Thymus (tissue), 11 donors: ENCODE measurements around the gene PCDHA10. TPM values are rescaled to one million over a fixed set of nuclear protein-coding genes. Genes with fewer than 3 reads are reported as not detected.
"Not testable (repeated sequence)": the region's sequence is repeated elsewhere in the genome, so short reads cannot be mapped to it uniquely, and the experiment has no call there.

Experiments
- DNase-seq, 9 donors: peaks; one replicate each; pipeline ENCODE4 v3.0.0-alpha.2; 2013; ENCODE audit warnings: low spot score in 9 of 9, low read depth in 6 of 9, missing footprints in 1 of 9
- H3K27ac ChIP-seq, 2 donors: one replicate each; pipeline ENCODE4 v1.5.1; 2013; ENCODE audit warnings: control low read depth in 1 of 2, low read depth in 1 of 2, low read length in 1 of 2, mild to moderate bottlenecking in 1 of 2, moderate library complexity in 1 of 2
- H3K27me3 ChIP-seq, 2 donors: one replicate each; pipeline ENCODE4 v1.5.1; 2013; ENCODE audit warnings: low read length in 1 of 2; ENCODE audit not compliant: control insufficient read depth in 2 of 2, insufficient read depth in 1 of 2
- H3K36me3 ChIP-seq, 2 donors: one replicate each; pipeline ENCODE4 v1.5.1; 2013; ENCODE audit warnings: low read length in 1 of 2, mild to moderate bottlenecking in 1 of 2, moderate library complexity in 1 of 2; ENCODE audit not compliant: control insufficient read depth in 2 of 2, insufficient read depth in 2 of 2
- H3K4me1 ChIP-seq, 2 donors: one replicate each; pipeline ENCODE4 v1.5.1; 2013; ENCODE audit warnings: low read length in 2 of 2; ENCODE audit not compliant: control insufficient read depth in 2 of 2, insufficient read depth in 2 of 2
- H3K4me3 ChIP-seq, 2 donors: one replicate each; pipeline ENCODE4 v1.5.1; 2013; ENCODE audit warnings: low read length in 2 of 2, control low read depth in 1 of 2, mild to moderate bottlenecking in 1 of 2
- H3K9me3 ChIP-seq, 2 donors: one replicate each; pipeline ENCODE4 v1.5.1; 2013; ENCODE audit warnings: low read length in 1 of 2, mild to moderate bottlenecking in 1 of 2; ENCODE audit not compliant: control insufficient read depth in 2 of 2, insufficient read depth in 1 of 2
- WGBS: extraction: QIAGEN DNeasy Blood & Tissue Kit; methylation state at CpG from one replicate; pipeline ENCODE4 v1.1.7; 2013; 5-methylcytosine and 5-hydroxymethylcytosine counted together
- polyA plus RNA-seq: library from polyadenylated mRNA; stranded (reverse); fragments of 200-250 nt; gene quantifications from one replicate; pipeline ENCODE4 v1.2.3, GENCODE V29; 2013
- total RNA-seq: library from RNA; stranded (reverse); fragments of 120-200 nt; gene quantifications from one replicate; pipeline ENCODE4 v1.2.4, GENCODE V29; 2013
- donor health status: healthy.

The PCDHA10 gene
- total and polyA plus RNA-seq, 2 donors = under 0.01 to 0.02 TPM

DNA sequence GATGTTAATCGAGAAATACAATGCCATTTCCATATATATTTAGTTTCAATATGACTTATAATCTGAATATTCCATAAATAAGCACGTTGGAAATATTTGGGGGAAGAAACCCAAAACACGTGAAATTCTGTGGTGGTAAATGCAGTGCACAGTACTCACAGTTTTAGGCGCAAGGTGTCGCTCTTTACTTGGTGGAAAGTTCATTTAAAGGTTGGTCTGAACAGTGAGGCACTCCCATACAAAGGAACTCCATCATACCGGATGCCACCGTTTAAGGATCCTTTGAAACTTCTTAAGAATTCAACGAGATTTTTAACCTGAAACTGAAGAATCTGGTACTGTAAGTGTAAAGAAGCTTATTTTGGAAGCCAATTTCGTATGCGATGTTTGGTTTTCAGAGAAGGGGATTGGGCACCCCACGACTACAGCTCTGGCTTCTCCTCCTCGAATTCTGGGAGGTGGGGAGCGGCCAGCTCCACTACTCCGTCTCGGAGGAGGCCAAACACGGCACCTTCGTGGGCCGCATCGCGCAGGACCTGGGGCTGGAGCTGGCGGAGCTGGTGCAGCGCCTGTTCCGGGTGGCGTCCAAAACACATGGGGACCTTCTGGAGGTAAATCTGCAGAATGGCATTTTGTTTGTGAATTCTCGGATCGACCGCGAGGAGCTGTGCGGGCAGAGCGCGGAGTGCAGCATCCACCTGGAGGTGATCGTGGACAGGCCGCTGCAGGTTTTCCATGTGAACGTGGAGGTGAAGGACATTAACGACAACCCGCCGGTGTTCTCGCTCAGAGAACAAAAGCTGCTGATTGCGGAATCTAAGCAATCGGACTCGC is 13.2 kb downstream of the PCDHA10 start, which contains the start of gene PCDHA11:
Gene PCDHA11, plus strand, starts transcription at position 237 of the 834 bp plus-strand sequence. Its CDS starts 147 bp downstream, at position 384.
- H3K9me3 ChIP-seq = peaks cover 7 to 23% of the 10 kb centered on the region in 2 donors
- no peak within 1 kb of the TSS for H3K4me3 ChIP-seq
- no peaks in the 10 kb centered on the region for H3K36me3 ChIP-seq
- WGBS = 21% methylated on average over 41 of the region's 41 CpGs
- no peak within 1 kb of the TSS for H3K27ac ChIP-seq
- DNase-seq = no peak
- H3K27me3 ChIP-seq = peaks cover 0 to 7% of the 10 kb centered on the region in 2 donors
- H3K4me1 ChIP-seq = no peaks in the 10 kb centered on the region

DNA sequence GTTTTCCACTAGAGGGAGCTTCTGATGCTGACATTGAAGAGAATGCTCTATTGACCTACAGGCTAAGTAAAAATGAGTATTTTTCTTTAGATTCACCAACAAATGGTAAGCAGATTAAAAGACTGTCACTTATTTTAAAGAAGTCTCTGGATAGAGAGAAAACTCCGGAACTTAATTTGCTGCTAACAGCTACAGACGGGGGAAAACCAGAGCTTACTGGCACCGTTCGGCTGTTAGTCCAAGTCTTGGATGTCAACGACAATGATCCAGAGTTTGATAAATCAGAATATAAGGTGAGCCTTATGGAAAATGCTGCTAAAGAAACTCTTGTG is 13.8 kb downstream of the PCDHA10 start:
- Histone ChIP-seq H3K4me3 (no peak overlapping the region), H3K4me1 (no peaks in the 10 kb centered on the region), H3K27me3 (peaks cover 0 to 7% of the 10 kb centered on the region in 2 donors), H3K27ac (no peak overlapping the region), H3K36me3 (no peaks in the 10 kb centered on the region), H3K9me3 (peaks cover 7 to 23% of the 10 kb centered on the region in 2 donors)
- no peak for DNase-seq
- 54% methylated on average over 5 of the region's 5 CpGs for WGBS

DNA sequence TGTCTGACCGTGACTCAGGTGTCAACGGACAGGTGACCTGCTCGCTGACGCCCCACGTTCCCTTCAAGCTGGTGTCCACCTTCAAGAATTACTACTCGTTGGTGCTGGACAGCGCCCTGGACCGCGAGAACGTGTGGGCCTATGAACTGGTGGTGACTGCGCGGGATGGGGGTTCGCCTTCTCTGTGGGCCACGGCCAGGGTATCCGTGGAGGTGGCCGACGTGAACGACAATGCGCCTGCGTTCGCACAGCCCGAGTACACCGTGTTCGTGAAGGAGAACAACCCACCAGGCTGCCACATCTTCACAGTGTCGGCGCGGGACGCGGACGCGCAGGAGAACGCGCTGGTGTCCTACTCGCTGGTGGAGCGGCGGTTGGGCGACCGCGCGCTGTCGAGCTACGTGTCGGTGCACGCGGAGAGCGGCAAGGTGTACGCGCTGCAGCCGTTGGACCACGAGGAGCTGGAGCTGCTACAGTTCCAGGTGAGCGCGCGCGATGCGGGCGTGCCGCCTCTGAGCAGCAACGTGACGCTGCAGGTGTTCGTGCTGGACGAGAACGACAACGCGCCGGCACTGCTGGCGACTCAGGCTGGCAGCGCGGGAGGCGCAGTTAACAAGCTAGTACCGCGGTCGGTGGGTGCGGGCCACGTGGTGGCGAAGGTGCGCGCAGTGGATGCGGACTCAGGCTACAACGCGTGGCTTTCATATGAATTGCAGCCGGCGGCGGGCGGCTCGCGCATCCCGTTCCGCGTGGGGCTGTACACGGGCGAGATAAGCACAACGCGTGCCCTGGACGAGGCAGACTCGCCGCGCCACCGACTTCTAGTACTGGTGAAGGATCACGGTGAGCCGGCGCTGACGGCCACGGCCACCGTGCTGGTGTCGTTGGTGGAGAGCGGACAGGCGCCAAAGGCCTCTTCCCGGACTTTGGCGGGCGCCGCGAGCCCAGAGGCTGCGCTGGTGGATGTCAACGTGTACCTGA is 14.8 kb downstream of the PCDHA10 start:
- Histone ChIP-seq H3K36me3 (no peaks in the 10 kb centered on the region), H3K4me3 (no peak overlapping the region), H3K9me3 (peaks cover 7 to 27% of the 10 kb centered on the region in 2 donors), H3K4me1 (no peaks in the 10 kb centered on the region), H3K27me3 (peaks cover 0 to 11% of the 10 kb centered on the region in 2 donors), H3K27ac (no peak overlapping the region)
- 60% methylated on average over 114 of the region's 114 CpGs for WGBS
- DNase-seq = no peak

DNA sequence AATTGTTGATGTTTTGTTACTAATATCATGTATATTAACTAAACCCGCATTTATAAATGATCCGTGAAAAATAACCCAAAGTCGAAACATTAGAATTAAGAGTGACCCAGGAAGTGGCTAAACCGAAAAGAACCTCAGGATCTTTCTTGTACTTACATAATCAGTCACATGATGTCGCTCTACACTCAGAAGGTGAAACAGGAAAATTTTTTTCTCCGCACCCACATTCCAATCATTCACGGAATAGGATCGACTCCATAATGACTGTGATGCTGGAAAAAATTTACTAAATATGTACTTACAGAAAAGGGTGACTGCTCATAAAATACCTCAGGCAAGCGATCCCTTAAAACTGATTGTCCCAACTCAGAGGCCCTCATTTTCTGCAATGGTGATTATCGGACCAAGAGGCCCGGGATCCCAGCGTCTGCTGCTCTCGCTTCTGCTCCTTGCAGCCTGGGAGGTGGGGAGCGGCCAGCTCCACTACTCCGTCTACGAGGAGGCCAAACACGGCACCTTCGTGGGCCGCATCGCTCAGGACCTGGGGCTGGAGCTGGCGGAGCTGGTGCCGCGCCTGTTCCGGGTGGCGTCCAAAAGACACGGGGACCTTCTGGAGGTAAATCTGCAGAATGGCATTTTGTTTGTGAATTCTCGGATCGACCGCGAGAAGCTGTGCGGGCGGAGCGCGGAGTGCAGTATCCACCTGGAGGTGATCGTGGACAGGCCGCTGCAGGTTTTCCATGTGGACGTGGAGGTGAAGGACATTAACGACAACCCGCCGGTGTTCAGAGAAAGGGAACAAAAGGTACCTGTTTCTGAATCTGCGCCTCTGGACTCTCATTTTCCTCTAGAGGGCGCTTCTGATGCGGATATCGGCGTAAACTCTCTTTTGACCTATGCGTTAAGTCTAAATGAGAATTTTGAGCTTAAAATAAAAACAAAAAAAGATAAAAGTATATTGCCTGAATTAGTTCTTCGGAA is 19.7 kb downstream of the PCDHA10 start, which contains the start of gene PCDHA12:
Gene PCDHA12, plus strand, starts transcription at position 224 of the 981 bp plus-strand sequence. Its CDS starts 165 bp downstream, at position 389.
- no peak for DNase-seq
- 25% methylated on average over 47 of the region's 47 CpGs for WGBS
- Histone ChIP-seq H3K4me3 (no peak within 1 kb of the TSS), H3K27me3 (peaks cover 0 to 14% of the 10 kb centered on the region in 2 donors), H3K27ac (no peak within 1 kb of the TSS), H3K36me3 (no peaks in the 10 kb centered on the region), H3K4me1 (no peaks in the 10 kb centered on the region), H3K9me3 (peaks cover 12 to 28% of the 10 kb centered on the region in 2 donors)

DNA sequence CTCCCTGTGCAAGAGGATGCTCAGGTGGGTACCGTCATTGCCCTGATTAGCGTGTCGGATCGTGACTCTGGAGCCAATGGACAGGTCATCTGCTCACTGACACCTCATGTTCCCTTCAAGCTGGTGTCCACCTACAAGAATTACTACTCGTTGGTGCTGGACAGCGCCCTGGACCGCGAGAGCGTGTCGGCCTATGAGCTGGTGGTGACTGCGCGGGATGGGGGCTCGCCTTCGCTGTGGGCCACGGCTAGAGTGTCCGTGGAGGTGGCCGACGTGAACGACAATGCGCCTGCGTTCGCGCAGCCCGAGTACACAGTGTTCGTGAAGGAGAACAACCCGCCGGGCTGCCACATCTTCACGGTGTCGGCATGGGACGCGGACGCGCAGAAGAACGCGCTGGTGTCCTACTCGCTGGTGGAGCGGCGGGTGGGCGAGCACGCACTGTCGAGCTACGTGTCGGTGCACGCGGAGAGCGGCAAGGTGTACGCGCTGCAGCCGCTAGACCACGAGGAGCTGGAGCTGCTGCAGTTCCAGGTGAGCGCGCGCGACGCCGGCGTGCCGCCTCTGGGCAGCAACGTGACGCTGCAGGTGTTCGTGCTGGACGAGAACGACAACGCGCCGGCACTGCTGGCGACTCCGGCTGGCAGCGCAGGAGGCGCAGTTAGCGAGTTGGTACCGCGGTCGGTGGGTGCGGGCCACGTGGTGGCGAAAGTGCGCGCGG is 21.0 kb downstream of the PCDHA10 start:
- not testable (repeated sequence) for H3K36me3 ChIP-seq, DNase-seq, H3K4me1 ChIP-seq, H3K27ac ChIP-seq, H3K4me3 ChIP-seq
- peaks cover 5 to 18% of the 10 kb centered on the region in 2 donors for H3K9me3 ChIP-seq
- peaks cover 0 to 11% of the 10 kb centered on the region in 2 donors for H3K27me3 ChIP-seq
- WGBS = 58% methylated on average over 80 of the region's 80 CpGs

DNA sequence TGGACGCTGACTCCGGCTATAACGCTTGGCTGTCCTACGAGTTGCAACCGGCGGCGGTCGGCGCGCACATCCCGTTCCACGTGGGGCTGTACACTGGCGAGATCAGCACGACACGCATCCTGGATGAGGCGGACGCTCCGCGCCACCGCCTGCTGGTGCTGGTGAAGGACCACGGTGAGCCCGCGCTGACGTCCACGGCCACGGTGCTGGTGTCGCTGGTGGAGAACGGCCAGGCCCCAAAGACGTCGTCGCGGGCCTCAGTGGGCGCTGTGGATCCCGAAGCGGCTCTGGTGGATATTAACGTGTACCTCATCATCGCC is 21.5 kb downstream of the PCDHA10 start:
- H3K4me3 ChIP-seq = no peak overlapping the region
- H3K27ac ChIP-seq = no peak overlapping the region
- H3K9me3 ChIP-seq = peaks cover 5 to 22% of the 10 kb centered on the region in 2 donors
- no peak for DNase-seq
- H3K27me3 ChIP-seq = peaks cover 0 to 15% of the 10 kb centered on the region in 2 donors
- H3K36me3 ChIP-seq = no peaks in the 10 kb centered on the region
- H3K4me1 ChIP-seq = no peaks in the 10 kb centered on the region
- WGBS = 56% methylated on average over 37 of the region's 37 CpGs

DNA sequence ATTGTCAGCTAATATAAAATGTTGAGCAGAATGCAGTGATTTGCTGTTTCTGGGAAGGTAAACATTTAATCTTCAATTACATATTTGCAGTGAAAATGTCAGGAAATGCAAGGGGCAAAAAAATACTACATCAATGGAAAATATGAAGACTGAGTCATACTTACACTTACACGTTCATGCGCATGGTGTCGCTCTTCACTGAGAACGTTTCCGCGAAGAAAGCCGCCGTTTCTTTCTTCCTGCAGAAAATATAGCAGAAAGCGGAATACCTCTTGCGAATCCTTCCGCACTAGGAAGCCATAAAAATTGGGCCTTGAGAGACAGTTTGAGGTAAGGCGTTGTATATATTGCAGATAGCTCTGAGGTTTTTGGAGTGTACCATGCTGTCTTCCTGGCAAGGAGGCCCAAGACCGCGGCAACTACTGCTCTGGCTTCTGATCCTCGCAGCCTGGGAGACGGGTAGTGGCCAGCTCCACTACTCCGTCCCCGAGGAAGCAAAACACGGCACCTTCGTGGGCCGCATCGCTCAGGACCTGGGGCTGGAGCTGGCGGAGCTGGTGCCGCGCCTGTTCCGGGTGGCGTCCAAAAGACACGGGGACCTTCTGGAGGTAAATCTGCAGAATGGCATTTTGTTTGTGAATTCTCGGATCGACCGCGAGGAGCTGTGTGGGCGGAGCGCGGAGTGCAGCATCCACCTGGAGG is 26.3 kb downstream of the PCDHA10 start, which contains the start of gene PCDHA13:
Gene PCDHA13, plus strand, starts transcription at position 236 of the 702 bp plus-strand sequence. Its CDS starts 145 bp downstream, at position 381.
- Histone ChIP-seq H3K4me3 (no peak within 1 kb of the TSS), H3K27me3 (peaks cover 0 to 8% of the 10 kb centered on the region in 2 donors), H3K9me3 (peaks cover 9 to 30% of the 10 kb centered on the region in 2 donors), H3K4me1 (no peaks in the 10 kb centered on the region), H3K36me3 (no peaks in the 10 kb centered on the region), H3K27ac (no peak within 1 kb of the TSS)
- 18% methylated on average over 34 of the region's 35 CpGs for WGBS
- no peak for DNase-seq
